Stimulated activated CD8-positive, alpha-beta memory T cell treated with anti-CD3 and anti-CD28 coated beads, Interleukin-7, amount 100 ng/mL, for 24 hours (primary cell): ENCODE measurements around the gene WDR45.

ENCODE experiments used
- DNase-seq: peaks from one replicate; pipeline ENCODE4 v3.0.0-alpha.2; 2020; ENCODE audit warnings: low read depth

The WDR45 gene

GRCh38 chrX:49043220-49043986 lies 36.3 kb downstream of the WDR45 start, which contains the start of gene TFE3:
TFE3 (minus strand) TSS chrX:49043357; CDS start chrX:49043226, 131 bp downstream.
- peak; percentile 83 for DNase-seq

DNA sequence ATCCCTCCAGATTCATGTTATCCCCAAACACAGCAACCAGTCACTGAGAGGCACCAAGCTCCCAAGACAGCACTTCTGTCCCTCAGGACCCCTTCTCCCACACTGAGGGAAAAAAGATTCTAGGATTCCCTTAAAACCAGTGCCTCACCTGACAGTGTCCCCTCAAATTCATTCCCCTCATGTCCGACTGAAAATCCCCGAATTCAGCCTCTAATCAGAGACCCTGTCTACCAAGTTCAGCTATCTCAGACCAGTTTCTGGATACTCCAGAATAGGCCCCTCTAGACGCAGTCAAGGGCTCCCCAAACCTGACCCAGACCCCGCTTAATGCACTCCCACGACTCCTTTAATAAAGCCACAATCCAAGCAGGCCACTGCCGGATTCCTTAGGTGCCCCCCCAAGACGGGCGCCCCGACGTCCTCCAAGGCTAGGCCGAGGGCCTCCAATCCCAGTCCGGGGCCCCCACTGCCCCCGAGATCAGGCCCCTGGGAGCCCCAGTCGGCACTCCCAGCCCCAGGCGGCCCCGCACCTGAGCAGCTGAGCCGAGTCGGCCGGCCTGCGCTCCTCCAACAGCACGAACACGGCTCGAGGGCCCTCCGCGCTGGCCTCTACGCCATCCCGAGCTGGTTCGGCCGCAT lies 37.0 kb downstream of the WDR45 start:
- DNase-seq, result no peak

GRCh38 chrX:49041744-49042580 lies 37.7 kb downstream of the WDR45 start:
- DNase-seq, result no peak

DNA sequence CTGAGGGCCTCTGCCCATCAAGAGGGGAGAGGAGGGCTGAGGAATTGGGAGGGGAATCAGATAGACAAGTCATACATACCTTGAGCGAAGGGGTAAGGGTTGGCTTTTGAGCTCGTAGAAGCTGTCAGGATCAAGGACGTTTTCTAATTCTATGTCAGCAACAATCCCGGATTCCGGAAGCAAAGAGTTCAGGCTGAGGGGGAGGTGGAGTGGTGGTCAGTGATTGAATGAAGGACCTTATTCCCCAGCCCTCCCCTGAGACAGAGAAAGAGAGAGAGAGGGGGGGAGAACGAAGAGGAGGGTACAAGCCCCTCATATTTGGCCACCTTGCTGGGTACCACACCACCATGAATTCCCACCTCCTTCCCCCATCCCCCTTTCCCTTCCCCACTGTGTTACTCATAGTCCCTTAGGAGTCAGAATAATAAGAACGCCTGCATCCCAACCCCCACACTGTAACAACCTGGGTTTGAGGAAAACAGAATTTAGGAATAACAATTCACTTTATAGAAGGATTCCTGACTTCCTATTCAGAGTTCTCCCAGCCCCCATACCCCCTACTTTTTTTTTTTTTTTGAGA lies 39.2 kb downstream of the WDR45 start:
- no peak for DNase-seq

- DNase-seq, result no peak
Observed at GRCh38 chrX:49039598-49040375, 39.9 kb downstream of the WDR45 start.

GRCh38 chrX:49037883-49038475 lies 41.7 kb downstream of the WDR45 start:
- no peak for DNase-seq

DNA sequence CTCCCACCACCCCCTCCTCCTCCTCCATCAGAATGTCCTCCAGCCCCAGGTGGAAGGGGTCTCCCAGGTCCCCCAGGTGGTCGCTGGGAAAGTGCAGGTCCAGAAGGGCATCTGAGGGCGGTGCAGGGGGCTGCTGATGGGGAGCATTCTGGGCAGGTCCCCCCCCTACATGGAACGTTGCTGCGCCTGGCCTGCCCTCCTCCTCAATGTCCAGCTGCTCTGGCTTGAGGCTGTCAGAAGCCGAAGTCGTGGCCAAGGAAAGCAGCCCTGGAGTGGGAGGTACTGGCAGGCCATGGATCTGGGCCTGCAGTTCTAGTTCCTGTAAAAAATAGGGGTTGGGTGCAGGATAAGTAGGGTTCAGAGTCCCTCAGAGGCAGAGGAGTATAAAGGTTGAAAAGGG lies 49.4 kb downstream of the WDR45 start:
- DNase-seq, result no peak

DNA sequence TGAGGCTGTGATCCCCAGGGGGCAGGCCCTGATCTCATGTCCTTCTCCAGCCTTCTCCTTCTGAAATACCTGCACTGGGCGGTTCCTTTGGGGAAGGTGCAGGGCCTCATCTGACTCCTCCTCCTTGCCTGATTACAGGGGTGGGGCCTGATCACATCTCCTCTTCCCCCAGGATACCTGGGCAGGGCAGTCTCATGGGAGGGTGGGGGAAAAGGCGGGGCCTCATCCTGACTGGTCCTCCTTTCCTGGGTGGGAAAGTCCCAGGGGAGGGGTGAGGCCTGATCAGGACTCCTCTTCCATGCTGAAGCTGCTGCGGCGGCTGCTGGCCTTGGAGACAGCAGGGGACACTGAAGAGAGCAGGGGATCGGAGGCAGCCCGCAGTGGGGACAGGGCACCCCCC lies 49.8 kb downstream of the WDR45 start:
- no peak for DNase-seq
